ENCODE measurements around the gene ZC4H2. TPM values are rescaled to one million over a fixed set of nuclear protein-coding genes. Genes with fewer than 3 reads are reported as not detected.

Gene ZC4H2
- polyA plus RNA-seq, 1 donor (not counting 4 experiments of a cell fraction or from before 2014, with no cell fraction given) = 7.6 TPM

- Histone ChIP-seq H3K4me1 (ENCODE audit: control insufficient read depth, extremely low read depth, insufficient read depth, low read length) (no peaks in the 10 kb centered on the region), H3K79me2 (ENCODE audit: control insufficient read depth, insufficient read depth, low read length) (no peaks in the 10 kb centered on the region), H3K4me2 (ENCODE audit: control insufficient read depth, extremely low read depth, insufficient read depth, low read depth, low read length) (no peak overlapping the region), H3K27me3 (ENCODE audit: control insufficient read depth, extremely low read depth, insufficient read depth, low read length) (no peaks in the 10 kb centered on the region), H3K4me3 (ENCODE audit: control insufficient read depth in 2 of 3, extremely low read depth in 1 of 3, insufficient read depth in 2 of 3, low read depth in 1 of 3, low read length in 3 of 3) (no peak overlapping the region), H2AFZ (ENCODE audit: control insufficient read depth, low read length) (no peak overlapping the region), H4K20me1 (ENCODE audit: control insufficient read depth, extremely low read depth, insufficient read depth, low read length) (no peaks in the 10 kb centered on the region), H3K36me3 (ENCODE audit: control insufficient read depth in 2 of 2, extremely low read depth in 1 of 2, insufficient read depth in 2 of 2, low read length in 2 of 2) (no peaks in the 10 kb centered on the region), H3K27ac (ENCODE audit: control insufficient read depth, insufficient read depth, low read length) (no peak overlapping the region), H3K9ac (ENCODE audit: control insufficient read depth, extremely low read depth, insufficient read depth, low read length) (no peak overlapping the region), H3K9me3 (ENCODE audit: control insufficient read depth, low read depth, low read length) (peaks cover 3% of the 10 kb centered on the region), H3K9me1 (ENCODE audit: control insufficient read depth, extremely low read depth, insufficient read depth, low read length) (no peaks in the 10 kb centered on the region)
- dilution Hi-C loops (cut with MboI; ENCODE audit: extremely low pct_ligation_motif_present, low sequenced_read_pairs) = no loop called here
- DNase-seq (ENCODE audit: low read depth, low spot score) = no peak
- no peak for TF ChIP-seq EZH2 (IDR thresholded peaks at IDR 0.05; ENCODE audit: low read length)
- TF ChIP-seq, protein P1, sequence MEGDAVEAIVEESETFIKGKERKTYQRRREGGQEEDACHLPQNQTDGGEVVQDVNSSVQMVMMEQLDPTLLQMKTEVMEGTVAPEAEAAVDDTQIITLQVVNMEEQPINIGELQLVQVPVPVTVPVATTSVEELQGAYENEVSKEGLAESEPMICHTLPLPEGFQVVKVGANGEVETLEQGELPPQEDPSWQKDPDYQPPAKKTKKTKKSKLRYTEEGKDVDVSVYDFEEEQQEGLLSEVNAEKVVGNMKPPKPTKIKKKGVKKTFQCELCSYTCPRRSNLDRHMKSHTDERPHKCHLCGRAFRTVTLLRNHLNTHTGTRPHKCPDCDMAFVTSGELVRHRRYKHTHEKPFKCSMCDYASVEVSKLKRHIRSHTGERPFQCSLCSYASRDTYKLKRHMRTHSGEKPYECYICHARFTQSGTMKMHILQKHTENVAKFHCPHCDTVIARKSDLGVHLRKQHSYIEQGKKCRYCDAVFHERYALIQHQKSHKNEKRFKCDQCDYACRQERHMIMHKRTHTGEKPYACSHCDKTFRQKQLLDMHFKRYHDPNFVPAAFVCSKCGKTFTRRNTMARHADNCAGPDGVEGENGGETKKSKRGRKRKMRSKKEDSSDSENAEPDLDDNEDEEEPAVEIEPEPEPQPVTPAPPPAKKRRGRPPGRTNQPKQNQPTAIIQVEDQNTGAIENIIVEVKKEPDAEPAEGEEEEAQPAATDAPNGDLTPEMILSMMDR (optimal IDR thresholded peaks at IDR 0.05 in 1 of 3, IDR thresholded peaks at IDR 0.05 in 1 of 3, conservative IDR thresholded peaks at IDR 0.05 in 1 of 3; ENCODE audit: extremely low read depth in 1 of 3, insufficient read depth in 2 of 3, low read length in 3 of 3) = no peak
- FAIRE-seq = no peak
Observed at GRCh38 chrX:64996805-64997204, 20.6 kb upstream of the ZC4H2 start.

DNA sequence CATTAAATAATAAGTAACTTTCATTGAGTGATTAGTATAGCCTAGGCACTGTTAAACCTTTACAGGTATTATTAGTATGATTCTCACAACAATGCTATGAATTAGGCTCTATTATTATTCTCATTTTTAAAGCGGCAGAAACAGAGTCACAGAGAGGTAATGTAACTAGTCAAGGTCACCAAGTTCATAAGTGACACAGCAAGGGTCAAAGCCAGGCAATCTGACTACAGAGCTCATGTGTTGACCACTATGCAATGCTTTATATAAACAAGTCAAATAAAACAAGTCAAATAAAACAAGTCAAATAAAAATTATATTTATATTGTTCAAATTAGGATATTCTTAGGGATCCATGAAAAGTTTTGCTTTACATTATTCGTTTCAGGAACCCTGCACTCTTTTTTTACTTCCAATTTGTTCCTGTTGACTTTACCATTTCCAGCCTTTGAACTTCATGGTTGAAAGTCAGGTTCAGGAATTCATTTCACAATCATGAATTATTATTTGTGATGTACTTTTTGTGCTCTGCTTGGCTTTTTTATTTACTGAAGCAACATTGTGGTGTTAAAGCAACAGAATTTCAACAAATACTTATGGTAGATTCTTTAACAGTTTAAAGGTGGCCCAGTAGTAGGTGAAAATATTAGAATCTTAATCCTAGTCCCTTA lies 18.0 kb upstream of the ZC4H2 start:
- no peak overlapping the region for H3K27ac ChIP-seq (ENCODE audit: control insufficient read depth, insufficient read depth, low read length)
- dilution Hi-C loops (cut with MboI; ENCODE audit: extremely low pct_ligation_motif_present, low sequenced_read_pairs) = no loop called here
- no peak for FAIRE-seq

More for the DNA sequence above, 18.0 kb upstream of the ZC4H2 start:
- Histone ChIP-seq H3K9ac (ENCODE audit: control insufficient read depth, extremely low read depth, insufficient read depth, low read length) (no peak overlapping the region), H2AFZ (ENCODE audit: control insufficient read depth, low read length) (no peak overlapping the region), H3K4me1 (ENCODE audit: control insufficient read depth, extremely low read depth, insufficient read depth, low read length) (no peaks in the 10 kb centered on the region), H3K79me2 (ENCODE audit: control insufficient read depth, insufficient read depth, low read length) (no peaks in the 10 kb centered on the region), H3K27me3 (ENCODE audit: control insufficient read depth, extremely low read depth, insufficient read depth, low read length) (no peaks in the 10 kb centered on the region), H3K4me2 (ENCODE audit: control insufficient read depth, extremely low read depth, insufficient read depth, low read depth, low read length) (no peak overlapping the region), H4K20me1 (ENCODE audit: control insufficient read depth, extremely low read depth, insufficient read depth, low read length) (no peaks in the 10 kb centered on the region), H3K36me3 (ENCODE audit: control insufficient read depth in 2 of 2, extremely low read depth in 1 of 2, insufficient read depth in 2 of 2, low read length in 2 of 2) (no peaks in the 10 kb centered on the region), H3K9me3 (ENCODE audit: control insufficient read depth, low read depth, low read length) (peaks cover 3% of the 10 kb centered on the region), H3K9me1 (ENCODE audit: control insufficient read depth, extremely low read depth, insufficient read depth, low read length) (no peaks in the 10 kb centered on the region), H3K4me3 (ENCODE audit: control insufficient read depth in 2 of 3, extremely low read depth in 1 of 3, insufficient read depth in 2 of 3, low read depth in 1 of 3, low read length in 3 of 3) (no peak overlapping the region)
- DNase-seq (ENCODE audit: low read depth, low spot score) = no peak
- TF ChIP-seq EZH2 (IDR thresholded peaks at IDR 0.05; ENCODE audit: low read length) = no peak
- TF ChIP-seq, protein P1 (optimal IDR thresholded peaks at IDR 0.05 in 1 of 3, IDR thresholded peaks at IDR 0.05 in 1 of 3, conservative IDR thresholded peaks at IDR 0.05 in 1 of 3; ENCODE audit: extremely low read depth in 1 of 3, insufficient read depth in 2 of 3, low read length in 3 of 3) = no peak

Data from keratinocyte (primary cell).